ENCODE results near the gene DEFB132. TPM values are rescaled to one million over a fixed set of nuclear protein-coding genes. Genes with fewer than 3 reads are reported as not detected.

Gene DEFB132
- total and polyA plus RNA-seq, 9 of the 15 experiments (the other 6 are each of a cell fraction or from before 2014, with no cell fraction given) = not detected

DNA sequence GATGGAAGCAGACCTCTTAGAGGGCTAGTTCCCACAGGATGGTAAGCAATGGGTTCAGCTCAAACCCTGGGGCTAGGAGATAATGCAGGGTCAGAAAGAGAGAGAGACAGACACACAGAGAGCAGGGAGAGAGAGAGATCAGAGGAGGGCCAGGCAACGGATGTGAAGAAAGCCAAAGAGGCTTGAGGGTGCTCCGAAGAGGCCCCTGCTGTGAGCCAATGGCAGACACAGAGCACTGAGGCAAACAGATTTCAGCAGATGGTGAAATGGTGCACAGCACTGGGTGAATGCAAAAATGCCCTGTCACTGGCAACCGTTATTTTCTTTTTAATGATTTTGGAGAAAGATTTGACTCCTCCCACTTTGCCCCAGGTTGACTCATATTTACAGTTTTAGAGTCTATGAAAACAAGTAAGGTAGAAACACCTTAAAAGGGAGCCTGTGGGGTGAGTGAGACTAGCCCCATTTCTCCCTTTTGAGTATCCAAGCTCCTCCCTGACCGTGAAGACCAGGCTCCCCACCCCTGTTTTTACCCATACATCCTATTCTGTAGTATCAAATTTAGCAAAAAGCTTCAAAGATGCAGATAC is 840 bp downstream of the DEFB132 start:
- peaks cover 6 to 21% of the 10 kb centered on the region in 2 experiments for H3K4me1 ChIP-seq (replicated peaks in 1 of 2; ENCODE audit: control insufficient read depth in 2 of 2, insufficient read depth in 2 of 2, low read length in 2 of 2)
- H3K9me1 ChIP-seq (ENCODE audit: control insufficient read depth, insufficient read depth, low read length) = no peaks in the 10 kb centered on the region
- DNase-seq (ENCODE audit: extremely low read depth in 1 of 4, low spot score in 3 of 4) (no peak), ATAC-seq (peak; percentile 55), FAIRE-seq (no peak)
- 24% methylated on average over 4 of the region's 4 CpGs for WGBS (ENCODE audit: insufficient coverage, low coverage, missing lambda C conversion rate)
- no peak overlapping the region for H3K4me2 ChIP-seq (ENCODE audit: insufficient read depth, low read length)
- peak overlapping the region in 1 of 2 experiments; percentile 3; a peak in 1 of 4 replicates for H3K9ac ChIP-seq (ENCODE audit: insufficient read depth in 1 of 2, low read depth in 2 of 2, low read length in 2 of 2)
- TF ChIP-seq DDX20 (tag; IDR thresholded peaks at IDR 0.05; ENCODE audit: low read depth) = no peak
- TF ChIP-seq CBFA2T3 (IDR thresholded peaks at IDR 0.05) = peak; percentile 54
- no peak for TF ChIP-seq NFYB (IDR thresholded peaks at IDR 0.05; ENCODE audit: extremely low read depth, insufficient read length)
- TF ChIP-seq NFE2 (IDR thresholded peaks at IDR 0.05; ENCODE audit: low read depth) = 0 out of 2 replicates have a peak, but pooled peaks have one; percentile 6
- TF ChIP-seq ATF7 (IDR thresholded peaks at IDR 0.05) = no peak
- TF ChIP-seq CBFA2T2 (conservative IDR thresholded peaks at IDR 0.05) = peak; percentile 37; the same call in 1 of the 2 replicates
- no peak overlapping the region for H3K4me3 ChIP-seq
- intact Hi-C loops (cut with micrococcal nuclease) = loop anchor here (2.0 kb wide), 1 partner anchor 70 kb away; no protein-coding TSS in a partner anchor
- ChIA-PET POLR2A (interaction anchor here (0.6 to 0.8 kb wide), 2 partner anchors 8 to 21 kb away, joined by 3 read pairs; no protein-coding TSS in a partner anchor), CTCF (ENCODE audit: low intra/inter-chr PET ratio) (interaction anchor here (0.6 kb wide), 1 partner anchor 173 kb away, joined by 3 read pairs; no protein-coding TSS in a partner anchor)
- no peaks in the 10 kb centered on the region for H3K79me2 ChIP-seq (ENCODE audit: control insufficient read depth, insufficient read depth, low read length)
- no peaks in the 10 kb centered on the region for H4K20me1 ChIP-seq (replicated peaks; ENCODE audit: control insufficient read depth, insufficient read depth, low read length)
- H3K9me3 ChIP-seq (replicated peaks; ENCODE audit: control insufficient read depth, insufficient read depth, low read depth, low read length) = no peaks in the 10 kb centered on the region
- H3K27me3 ChIP-seq (ENCODE audit: control insufficient read depth in 2 of 2, insufficient read depth in 2 of 2, low read length in 2 of 2) = no peaks in the 10 kb centered on the region
- peak overlapping the region; percentile 32; the same call in 1 of the 3 replicates for H3K27ac ChIP-seq (ENCODE audit: extremely low read depth, low read depth, low read length)
- peak overlapping the region; percentile 90 for H2AFZ ChIP-seq (ENCODE audit: low read depth, low read length)
- H3K36me3 ChIP-seq (ENCODE audit: control insufficient read depth, insufficient read depth, low read length) = no peaks in the 10 kb centered on the region
- in situ Hi-C loops (cut with MboI) = no loop called here
- no TSS peak for BruUV-seq (replicated peaks)
